ENCODE measurements around the gene TPD52L1.

- no peak for TF ChIP-seq CTCF (conservative IDR thresholded peaks at IDR 0.05; ENCODE audit: low read depth, low read length)
- TF ChIP-seq NFE2L2 (IDR thresholded peaks at IDR 0.05; ENCODE audit: low read depth, low read length): no peak
- no peak for TF ChIP-seq SMC3 (IDR thresholded peaks at IDR 0.05; ENCODE audit: low read depth, low read length)
- no peak for TF ChIP-seq RFX5 (IDR thresholded peaks at IDR 0.05; ENCODE audit: low read depth, low read length)
- TF ChIP-seq MXI1 (IDR thresholded peaks at IDR 0.05; ENCODE audit: borderline replicate concordance, low read depth, low read length): no peak
Measured at GRCh38 chr6:125149256-125150144, 4.1 kb upstream of the TPD52L1 start.

Measured in IMR-90 (cell line).